ENCODE results near the gene SNX2.
"Not testable (repeated sequence)": the region's sequence is repeated elsewhere in the genome, so short reads cannot be mapped to it uniquely, and the experiment has no call there.

The SNX2 gene, protein sequence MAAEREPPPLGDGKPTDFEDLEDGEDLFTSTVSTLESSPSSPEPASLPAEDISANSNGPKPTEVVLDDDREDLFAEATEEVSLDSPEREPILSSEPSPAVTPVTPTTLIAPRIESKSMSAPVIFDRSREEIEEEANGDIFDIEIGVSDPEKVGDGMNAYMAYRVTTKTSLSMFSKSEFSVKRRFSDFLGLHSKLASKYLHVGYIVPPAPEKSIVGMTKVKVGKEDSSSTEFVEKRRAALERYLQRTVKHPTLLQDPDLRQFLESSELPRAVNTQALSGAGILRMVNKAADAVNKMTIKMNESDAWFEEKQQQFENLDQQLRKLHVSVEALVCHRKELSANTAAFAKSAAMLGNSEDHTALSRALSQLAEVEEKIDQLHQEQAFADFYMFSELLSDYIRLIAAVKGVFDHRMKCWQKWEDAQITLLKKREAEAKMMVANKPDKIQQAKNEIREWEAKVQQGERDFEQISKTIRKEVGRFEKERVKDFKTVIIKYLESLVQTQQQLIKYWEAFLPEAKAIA

DNA sequence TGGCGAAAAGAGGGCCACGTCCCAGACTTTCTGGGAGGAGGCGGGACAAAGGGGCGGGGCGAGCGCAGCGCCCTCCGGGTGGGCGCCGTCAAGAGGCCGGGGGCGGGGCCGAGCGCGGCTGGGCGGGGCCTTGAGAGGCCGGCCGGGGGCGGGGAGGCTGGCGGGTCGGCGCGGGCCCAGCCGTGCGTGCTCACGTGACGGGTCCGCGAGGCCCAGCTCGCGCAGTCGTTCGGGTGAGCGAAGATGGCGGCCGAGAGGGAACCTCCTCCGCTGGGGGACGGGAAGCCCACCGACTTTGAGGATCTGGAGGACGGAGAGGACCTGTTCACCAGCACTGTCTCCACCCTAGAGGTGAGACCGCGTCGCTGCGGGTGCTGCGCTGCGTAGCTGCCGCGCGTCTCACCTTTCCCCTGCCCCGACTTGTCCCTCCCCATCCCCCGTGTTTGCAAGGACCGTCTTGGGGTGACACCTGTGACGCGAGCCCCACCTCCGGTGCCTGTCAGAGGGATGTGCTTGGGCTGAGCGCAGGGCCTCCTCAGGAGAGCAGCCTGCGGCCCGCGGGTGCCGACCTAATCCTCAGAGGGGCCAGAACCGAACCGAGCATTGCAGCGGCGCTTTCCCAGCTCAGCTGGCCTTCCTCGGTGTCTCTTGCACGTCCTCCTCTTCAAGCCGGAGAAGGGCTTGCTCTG is at the start of gene SNX2:
Gene SNX2 (plus strand): TSS at position 220 of the 689 bp plus-strand sequence. CDS start 24 bp downstream, at position 244.
- DNase-seq (ENCODE audit: low read depth in 1 of 2, low spot score in 1 of 2), result peak; percentile 80 to 88

DNA sequence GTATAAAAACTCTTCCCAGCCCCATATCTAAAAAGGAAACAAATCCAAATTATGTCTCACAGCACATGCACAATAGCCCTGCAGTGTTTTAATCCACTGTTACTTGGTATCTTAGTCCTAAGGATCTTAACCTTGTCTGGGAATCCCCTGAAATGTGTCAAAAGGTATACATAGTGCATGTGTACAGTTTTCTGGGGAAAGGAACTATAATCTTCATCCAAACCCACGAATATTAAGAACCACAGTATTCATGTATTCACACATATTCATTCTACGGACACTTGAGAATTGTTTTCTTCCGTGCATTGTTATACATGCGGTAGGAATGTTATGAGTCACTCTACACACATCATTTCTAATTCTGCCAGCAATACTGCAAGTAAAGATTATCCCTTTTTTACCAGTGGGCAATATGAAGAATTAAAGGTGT is 47.8 kb upstream of the SNX2 start:
- DNase-seq (ENCODE audit: low read depth in 1 of 2, low spot score in 1 of 2), result no peak

DNA sequence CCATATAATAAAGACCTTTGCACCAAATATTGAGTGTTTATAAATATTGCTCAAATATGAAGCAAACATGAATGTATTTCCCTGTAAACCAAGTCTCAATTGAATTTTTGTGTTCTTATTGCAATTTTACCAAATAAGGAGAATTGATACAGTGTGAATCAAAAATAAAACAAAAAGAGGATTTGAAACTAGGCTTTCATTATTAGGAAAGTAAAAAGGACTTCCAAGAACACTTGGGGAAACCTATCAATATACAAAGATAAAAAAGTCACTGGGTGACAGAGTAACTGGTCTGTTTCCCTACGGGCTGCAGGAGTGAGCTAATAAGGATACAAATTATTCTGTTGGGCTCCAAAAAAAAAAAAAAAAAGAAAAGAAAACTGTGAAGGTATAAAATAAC is 44.8 kb upstream of the SNX2 start:
- DNase-seq (ENCODE audit: low read depth in 1 of 2, low spot score in 1 of 2), result no peak

DNA sequence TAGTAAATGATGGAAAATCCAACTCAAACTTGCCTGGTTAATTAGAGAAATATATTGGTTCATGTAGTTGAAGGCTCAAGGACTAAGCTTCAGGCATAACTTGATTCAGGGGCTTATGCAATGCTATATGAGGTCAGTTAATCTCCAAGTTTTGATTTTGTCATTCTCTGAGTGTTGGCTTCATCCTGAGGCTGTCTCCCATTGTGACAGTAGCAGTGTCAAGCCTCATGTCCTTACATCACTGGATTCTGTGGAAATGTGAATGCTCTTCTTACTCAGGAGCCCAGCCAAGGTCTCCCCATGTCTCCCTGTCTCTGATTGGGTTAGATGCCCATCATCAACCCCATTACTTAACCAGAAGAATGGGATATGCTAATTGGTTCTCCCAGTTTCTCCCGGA is 44.4 kb upstream of the SNX2 start:
- no peak for DNase-seq (ENCODE audit: low read depth in 1 of 2, low spot score in 1 of 2)

DNA sequence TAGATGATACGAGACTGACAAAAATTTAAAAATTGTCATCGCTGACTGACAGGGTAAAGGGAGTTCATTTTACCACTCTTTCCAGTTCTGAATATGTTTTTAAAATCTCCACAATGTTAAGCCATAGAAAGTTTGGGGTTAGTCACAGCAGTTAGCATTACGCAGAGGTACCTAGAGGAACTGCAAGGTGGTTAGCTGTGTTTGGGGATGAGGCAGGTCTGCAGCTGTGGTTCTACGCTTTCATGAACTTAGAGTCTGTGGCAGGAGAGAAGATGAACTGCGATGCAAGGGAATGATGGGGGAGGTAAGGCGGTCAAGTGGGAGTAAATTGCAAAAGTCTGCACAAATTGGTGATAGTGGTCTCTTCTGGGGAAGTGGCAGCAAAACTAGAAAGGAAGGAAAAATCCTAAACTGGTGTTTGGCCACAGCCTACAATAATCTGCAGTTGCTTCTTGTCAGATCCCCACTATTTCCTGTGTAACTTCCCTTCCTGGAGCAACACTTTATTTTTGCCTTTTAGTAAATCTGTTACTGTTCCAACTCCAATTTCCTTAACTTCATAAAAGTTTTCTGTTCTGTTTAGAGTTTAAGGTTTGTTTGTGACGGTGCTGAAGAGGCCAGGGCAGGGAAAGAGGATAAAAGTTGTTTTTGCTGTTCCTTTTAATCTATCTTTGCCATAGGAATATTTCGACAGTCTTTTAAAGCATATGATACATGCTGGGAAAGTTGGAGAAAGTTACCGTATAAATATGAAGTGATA is 38.6 kb upstream of the SNX2 start:
- no peak for DNase-seq (ENCODE audit: low read depth in 1 of 2, low spot score in 1 of 2)

DNA sequence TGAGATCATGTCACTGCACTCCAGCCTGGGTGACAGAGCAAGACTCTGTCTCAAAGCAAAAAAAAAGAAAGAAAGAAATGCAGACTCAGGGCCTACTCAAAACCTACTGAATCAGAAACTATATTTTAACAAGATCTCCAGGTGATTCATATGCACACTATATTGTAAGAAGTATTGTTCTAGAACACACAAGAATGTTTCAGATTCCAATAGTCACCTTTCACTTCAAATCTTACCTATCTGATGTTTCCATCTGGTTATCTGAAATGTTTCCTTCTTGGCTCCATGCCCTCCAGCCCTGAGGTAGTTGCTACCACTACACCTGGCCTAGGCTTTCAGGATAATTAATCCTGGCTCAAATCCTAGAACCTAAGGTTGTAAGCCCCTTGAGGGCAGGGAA is 36.8 kb upstream of the SNX2 start:
- no peak for DNase-seq (ENCODE audit: low read depth in 1 of 2, low spot score in 1 of 2)

DNA sequence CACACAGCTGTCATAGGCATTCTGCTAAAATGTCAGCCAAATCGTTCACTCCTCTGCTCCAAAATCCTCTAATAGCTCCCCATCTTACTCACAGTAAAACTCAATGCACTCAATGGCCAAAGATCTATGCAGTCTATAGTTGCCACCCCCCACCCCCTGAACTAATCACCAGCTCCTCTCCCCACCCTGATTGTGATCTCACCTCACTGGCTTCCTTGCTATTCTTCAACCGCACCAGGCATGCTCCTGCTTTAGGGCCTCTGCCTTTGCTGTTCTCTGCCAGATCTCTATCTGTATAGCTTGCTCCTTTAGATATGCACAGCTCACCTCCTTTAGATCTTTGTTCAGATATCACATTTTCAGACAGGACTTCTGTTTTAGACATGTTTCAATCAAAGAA is 33.2 kb upstream of the SNX2 start:
- no peak for DNase-seq (ENCODE audit: low read depth in 1 of 2, low spot score in 1 of 2)

DNA sequence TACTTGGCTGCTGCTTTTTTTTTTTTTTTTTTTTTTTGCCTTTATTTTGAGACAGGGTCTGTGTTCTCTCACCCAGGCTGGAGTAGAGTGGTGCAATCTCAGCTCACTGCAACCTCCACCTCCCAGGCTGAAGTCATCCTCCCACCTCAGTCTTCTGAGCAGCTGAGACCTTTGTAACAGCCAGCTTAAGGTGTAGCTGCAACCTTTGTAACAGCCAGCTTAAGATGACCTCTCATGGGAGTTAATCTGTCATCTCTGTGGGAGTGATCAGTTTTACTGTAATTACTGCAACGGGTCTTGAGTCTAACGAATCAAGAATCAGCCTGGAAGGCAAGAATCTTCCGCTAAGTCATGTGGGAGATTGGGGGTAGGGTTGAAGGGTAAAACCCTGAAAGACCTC is 31.6 kb upstream of the SNX2 start:
- no peak for DNase-seq (ENCODE audit: low read depth in 1 of 2, low spot score in 1 of 2)

DNA sequence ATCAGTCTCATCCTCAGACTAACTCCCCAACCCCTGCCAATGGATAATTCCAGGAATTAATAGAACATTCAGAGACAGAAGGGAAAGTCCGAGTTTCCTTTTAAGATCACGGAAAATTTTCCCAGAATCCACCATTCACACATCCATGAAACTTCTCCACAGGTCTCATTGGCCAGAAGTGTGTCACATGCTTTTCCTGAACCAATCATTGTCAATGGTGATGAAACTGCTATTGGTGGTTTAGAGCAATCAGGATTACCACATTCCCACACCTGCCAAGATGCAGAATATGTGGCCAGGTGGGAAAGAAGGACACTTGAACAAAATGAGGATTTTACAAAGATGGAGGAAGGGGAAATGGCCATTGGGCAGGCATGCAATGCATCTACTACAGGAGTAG is 29.3 kb upstream of the SNX2 start:
- no peak for DNase-seq (ENCODE audit: low read depth in 1 of 2, low spot score in 1 of 2)

DNA sequence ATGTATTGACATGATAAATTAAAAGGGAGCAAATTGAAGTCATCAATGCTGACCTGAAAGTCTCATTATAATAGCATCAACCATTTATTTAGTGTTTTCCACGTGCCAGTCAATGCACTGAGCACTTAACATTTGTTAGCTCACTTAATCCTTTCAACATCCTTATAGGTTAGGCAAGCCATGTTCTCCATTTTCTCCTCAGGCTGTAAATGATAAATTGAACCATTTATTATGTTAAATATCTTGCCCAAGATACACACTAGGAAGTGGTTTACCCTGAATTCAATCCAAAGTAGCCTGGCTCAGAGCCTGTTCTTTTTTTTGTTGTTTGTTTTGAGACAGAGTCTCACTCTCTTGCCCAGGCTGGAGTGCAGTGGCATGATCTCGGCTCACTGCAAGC is 25.0 kb upstream of the SNX2 start:
- no peak for DNase-seq (ENCODE audit: low read depth in 1 of 2, low spot score in 1 of 2)

DNA sequence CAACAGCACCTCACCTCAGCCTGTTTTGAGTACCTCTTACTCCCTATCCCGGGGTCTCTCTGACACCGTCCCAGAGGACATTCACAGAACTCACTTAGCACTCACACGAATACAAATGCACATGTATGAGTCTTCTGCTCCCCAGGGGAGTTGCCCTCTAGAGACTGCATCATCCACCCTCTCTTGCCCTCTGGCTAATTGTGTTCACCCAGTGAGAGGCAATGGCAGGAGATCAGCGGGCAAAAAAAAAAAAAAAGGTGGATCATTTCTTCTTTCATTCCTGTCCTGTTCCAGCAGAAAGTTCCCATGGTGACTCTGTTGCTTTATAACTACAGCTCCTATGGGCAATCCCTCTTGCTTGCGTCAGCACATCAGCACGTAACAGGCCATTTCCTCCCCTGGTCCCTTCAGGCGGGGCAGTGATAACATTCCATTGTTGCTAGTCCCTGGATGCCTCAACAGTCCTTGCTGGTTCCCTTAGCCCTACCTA is 23.5 kb upstream of the SNX2 start:
- no peak for DNase-seq (ENCODE audit: low read depth in 1 of 2, low spot score in 1 of 2)

DNA sequence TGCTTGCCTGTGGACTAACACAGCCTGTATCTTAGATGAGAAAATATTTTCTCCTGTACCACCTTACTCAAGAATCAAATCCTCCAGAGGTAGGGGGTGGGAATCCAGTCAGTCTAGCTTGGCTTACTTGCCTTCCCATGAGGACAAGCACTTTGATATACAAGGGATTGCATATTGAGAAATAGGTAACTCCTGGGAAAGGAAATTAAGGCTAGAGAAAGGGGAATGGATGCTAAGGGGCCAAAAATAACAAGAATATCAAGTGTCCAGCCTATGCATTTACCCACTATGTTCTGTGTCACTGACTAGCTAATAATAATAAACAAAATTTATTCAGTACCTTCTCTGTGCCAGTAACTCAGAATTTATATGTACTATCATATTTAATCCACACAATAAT is 21.4 kb upstream of the SNX2 start:
- DNase-seq (ENCODE audit: low read depth in 1 of 2, low spot score in 1 of 2), result no peak

DNA sequence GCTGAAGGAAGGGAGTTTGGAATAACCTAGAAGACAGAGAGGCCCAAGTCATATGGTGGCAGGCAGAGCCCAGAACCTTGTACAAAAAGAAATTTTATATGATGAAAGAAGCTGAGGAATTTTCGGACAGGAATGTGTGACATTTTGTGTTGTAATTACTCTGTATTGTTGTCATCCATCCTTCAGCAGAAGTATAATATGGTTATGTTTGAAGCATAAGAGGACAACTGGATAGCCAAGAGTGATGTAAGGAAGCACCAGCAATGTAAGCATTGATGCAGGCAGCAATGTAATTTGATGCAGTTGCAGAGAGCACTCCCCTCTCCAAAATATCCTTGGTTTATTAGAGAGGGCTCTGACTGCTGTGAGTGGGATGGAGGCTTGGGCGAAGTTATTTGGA is 19.1 kb upstream of the SNX2 start:
- DNase-seq (ENCODE audit: low read depth in 1 of 2, low spot score in 1 of 2), result no peak

DNA sequence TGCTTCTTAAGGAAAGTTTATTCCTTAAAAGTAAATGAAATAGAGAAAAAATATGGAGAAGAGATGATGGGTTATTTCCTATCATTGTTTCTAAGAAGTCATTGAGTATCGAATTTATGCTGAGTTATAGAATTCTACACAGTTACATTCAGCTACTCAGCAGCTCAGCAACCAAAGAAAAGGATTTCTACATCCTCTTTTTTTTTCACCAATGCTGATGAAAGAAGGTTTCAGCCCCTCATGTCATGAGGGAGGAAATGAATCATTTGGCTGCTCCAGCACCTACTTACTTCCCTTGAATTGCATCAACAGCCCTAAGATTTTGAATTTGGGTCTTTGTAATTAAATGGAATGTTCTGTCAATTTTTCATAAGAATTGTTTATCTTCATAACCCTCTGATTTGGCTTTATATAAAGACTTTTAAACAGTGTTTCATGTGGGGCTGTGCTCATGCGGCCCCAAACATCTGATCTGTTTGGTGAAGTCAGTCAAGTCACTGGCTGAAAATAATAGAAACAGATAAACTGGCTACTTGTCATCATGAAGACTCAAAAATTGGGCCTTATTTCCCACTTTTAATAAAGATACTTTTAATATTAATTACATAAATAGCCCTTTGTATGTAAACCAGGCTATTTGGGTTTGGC is 18.5 kb upstream of the SNX2 start:
- no peak for DNase-seq (ENCODE audit: low read depth in 1 of 2, low spot score in 1 of 2)

DNA sequence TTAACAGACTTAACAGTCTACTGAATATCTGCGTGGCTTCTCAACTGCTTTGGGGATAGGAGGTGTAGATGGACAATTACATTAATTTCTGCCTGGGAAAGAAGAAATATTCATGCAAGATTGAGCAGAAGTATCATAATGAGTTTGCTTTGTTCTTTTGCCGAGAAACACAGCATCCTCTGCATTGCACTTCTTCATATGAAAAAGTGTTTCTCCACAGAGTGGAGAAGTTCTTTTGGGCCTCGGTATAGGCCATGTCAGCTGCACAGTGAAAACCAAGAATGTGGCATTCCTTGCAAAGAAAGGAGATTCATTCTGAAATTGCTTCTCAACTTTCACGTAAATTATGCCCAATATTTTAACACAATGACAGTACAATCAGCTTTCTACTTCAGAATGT is 17.6 kb upstream of the SNX2 start:
- no peak for DNase-seq (ENCODE audit: low read depth in 1 of 2, low spot score in 1 of 2)

DNA sequence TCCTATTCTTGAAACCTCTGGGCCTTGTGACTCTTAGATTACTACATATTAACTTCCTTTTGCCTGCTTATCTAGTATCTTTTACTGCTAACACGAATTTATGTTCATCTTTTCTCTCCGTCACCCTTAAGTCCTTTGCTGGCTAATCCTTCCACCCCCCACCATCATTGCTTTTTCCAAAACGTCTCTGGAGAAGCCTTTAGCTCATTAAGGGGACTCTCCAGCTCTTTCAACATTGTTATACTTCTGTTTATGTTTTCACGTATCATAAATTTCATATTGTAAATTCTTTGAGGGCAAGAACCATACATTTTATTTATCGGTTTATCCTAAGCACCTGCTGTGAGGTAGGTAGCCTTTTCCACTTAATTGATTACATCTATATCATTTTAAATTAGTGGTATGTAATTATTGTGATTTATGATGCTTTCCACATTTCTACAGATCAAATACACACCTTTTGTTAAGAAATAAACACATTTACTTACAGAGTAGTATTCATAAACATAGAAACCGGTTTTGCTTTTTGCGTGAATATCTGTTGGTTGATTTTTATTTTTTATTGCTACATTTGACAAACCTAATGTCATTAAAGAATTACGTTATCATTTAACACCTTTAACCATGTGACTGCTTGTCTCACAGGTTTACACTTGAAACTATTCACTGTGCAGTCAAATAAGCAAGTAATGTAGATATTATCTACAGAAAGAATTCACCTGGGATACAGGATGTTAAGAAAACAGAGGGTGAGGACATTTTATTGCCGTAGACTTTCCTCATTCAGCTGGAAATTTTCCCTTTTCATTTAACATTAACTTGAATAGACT is 15.4 kb upstream of the SNX2 start:
- DNase-seq (ENCODE audit: low read depth in 1 of 2, low spot score in 1 of 2), result no peak

DNA sequence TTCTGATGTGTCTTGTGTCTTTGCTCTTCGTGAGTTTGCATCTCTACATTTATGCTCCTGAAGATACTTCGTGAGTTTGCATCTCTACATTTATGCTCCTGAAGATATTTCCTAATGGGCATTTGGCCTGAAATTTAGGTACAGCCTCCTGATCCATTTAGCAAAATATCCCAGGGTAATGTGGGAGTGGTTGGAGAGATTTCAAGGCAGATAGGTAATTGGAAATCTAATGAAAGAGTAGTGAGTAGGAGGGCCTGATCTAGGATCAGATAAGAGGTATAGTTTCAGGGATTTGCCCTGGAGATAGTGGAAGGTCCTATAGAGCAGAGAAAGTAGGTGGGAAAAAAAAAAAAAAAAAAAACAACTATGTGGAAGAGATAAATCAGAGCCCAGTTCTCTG is 14.6 kb upstream of the SNX2 start:
- no peak for DNase-seq (ENCODE audit: low read depth in 1 of 2, low spot score in 1 of 2)

DNA sequence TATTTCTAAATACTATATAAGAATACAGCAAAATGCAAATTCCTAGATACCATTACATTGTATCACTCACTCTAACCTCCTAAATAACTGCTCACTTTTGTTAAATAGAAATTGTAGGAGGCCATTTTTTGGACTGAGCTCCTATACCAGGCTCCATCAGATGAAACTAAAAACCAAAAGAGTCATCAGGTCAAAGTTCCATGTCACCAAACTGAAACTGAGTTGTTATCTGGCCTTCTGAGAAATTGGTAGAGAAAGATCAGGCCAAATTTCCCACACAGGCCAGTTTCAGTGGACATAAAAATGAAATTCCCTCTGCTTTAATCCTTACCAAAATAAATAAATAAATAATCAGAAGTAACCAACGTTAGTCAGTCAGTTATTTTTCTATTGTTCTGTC is 13.8 kb upstream of the SNX2 start:
- no peak for DNase-seq (ENCODE audit: low read depth in 1 of 2, low spot score in 1 of 2)

DNA sequence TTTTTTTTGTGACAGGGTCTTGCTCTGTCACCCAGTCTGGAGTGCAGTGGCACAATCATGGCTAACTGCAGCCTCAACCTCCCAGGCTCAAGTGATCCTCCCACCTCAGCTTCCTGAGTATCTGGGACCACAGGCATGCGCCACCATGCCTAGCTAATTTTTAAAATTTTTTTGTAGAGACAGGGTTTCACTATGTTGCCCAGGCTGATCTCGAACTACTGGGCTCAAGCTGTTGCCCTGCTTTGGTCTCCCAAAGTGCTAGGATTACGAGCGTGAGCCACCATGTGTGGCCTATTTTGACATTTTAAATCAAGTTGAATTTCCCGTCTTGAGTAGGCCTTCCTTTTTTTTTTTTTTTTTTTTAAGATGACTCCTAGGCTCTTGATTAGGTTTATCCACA is 13.0 kb upstream of the SNX2 start:
- DNase-seq (ENCODE audit: low read depth in 1 of 2, low spot score in 1 of 2), result not testable (repeated sequence)

DNA sequence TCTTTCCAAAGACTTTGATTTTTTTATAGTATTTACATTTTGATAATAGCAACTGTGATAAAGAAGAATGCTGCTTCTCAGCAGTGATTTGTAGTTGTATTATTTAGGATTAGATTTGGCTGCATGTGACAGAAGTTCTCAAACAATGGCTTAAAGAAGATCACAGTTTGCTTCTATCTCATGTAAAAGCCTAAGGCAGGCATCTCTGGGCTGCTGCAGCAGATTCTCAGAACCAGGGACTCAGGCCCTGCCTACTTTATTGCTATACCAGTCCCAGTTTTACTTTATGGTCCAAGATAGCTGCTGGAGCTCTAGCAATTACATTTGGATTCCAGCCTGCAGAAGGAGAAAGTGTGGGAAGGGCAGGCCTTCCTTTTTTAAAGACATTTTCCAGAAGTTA is 8.8 kb upstream of the SNX2 start:
- DNase-seq (ENCODE audit: low read depth in 1 of 2, low spot score in 1 of 2), result no peak

All from stimulated activated CD4-positive, alpha-beta T cell treated with anti-CD3 and anti-CD28 coated beads, Interleukin-15, amount 100 ng/mL, for 1 hour (primary cell).